Fibroblast of lung (primary cell): ENCODE measurements around the gene HS3ST3B1. TPM values are rescaled to one million over a fixed set of nuclear protein-coding genes. Genes with fewer than 3 reads are reported as not detected.
A peak's percentile ranks its signal among the peaks of the same experiment; 100 is the strongest.

ENCODE experiments used
- DNase-seq, 2 donors: peaks; one replicate each; pipeline versions ENCODE4 v3.0.0 to v3.0.0-alpha.2; 2010; ENCODE audit warnings: low read depth in 2 of 2
- H2AFZ ChIP-seq: 2 replicates; pipeline ENCODE4 v1.5.1; 2012; ENCODE audit warnings: low read length, control low read depth, inconsistent platforms
- H3K27ac ChIP-seq: 2 replicates; pipeline ENCODE4 v1.5.1; 2011; ENCODE audit warnings: low read length, control low read depth; ENCODE audit not compliant: insufficient read depth
- H3K27me3 ChIP-seq: 2 replicates; pipeline ENCODE4 v1.5.1; 2011; ENCODE audit warnings: mild to moderate bottlenecking, low read length; ENCODE audit not compliant: control insufficient read depth, insufficient read depth
- H3K36me3 ChIP-seq: 2 replicates; pipeline ENCODE4 v1.5.1; 2011; ENCODE audit warnings: low read length; ENCODE audit not compliant: control insufficient read depth, insufficient read depth
- H3K4me1 ChIP-seq: 2 replicates; pipeline ENCODE4 v1.5.1; 2011; ENCODE audit warnings: low read length; ENCODE audit not compliant: control insufficient read depth, insufficient read depth; ENCODE audit errors: extremely low read depth
- H3K4me2 ChIP-seq: 2 replicates; pipeline ENCODE4 v1.5.1; 2011; ENCODE audit warnings: low read length, control low read depth; ENCODE audit not compliant: insufficient read depth; ENCODE audit errors: extremely low read depth
- H3K4me3 ChIP-seq, 4 experiments: fragments of 200-600 bp in 1 of 4; sonication (generic) in 1 of 4; replicated peaks in 1 of 4; 2 replicates each; pipeline ENCODE4 v1.5.1; 2011 to 2016; ENCODE audit warnings: low read length in 4 of 4, low read depth in 3 of 4, mild to moderate bottlenecking in 3 of 4, control low read depth in 2 of 4, inconsistent platforms in 1 of 4, mixed read lengths in 1 of 4; ENCODE audit not compliant: insufficient read depth in 1 of 4; ENCODE audit errors: control extremely low read depth in 1 of 4
- H3K79me2 ChIP-seq: 2 replicates; pipeline ENCODE4 v1.5.1; 2012; ENCODE audit warnings: mild to moderate bottlenecking, low read length, inconsistent platforms; ENCODE audit not compliant: control insufficient read depth, insufficient read depth
- H3K9ac ChIP-seq: 2 replicates; pipeline ENCODE4 v1.5.1; 2011; ENCODE audit warnings: mild to moderate bottlenecking, low read length, control low read depth; ENCODE audit not compliant: insufficient read depth
- H3K9me3 ChIP-seq: 2 replicates; pipeline ENCODE4 v1.5.1; 2012; ENCODE audit warnings: low read depth, low read length; ENCODE audit not compliant: control insufficient read depth, insufficient read depth
- H4K20me1 ChIP-seq: 2 replicates; pipeline ENCODE4 v1.5.1; 2011; ENCODE audit warnings: low read length; ENCODE audit not compliant: control insufficient read depth, insufficient read depth; ENCODE audit errors: extremely low read depth
- EZH2 ChIP-seq: IDR thresholded peaks from 2 replicates; pipeline ENCODE4 v1.5.1; 2012; ENCODE audit warnings: low read length, control low read depth, mild to moderate bottlenecking; ENCODE audit errors: missing control alignments
- polyA plus RNA-seq, 2 donors: library from polyadenylated mRNA; depleted of rRNA in 1 of 2; stranded (reverse) in 1 of 2; unstranded in 1 of 2; fragments of >200 nt; gene quantifications; 2 replicates each; pipeline ENCODE4 v1.2.1, GENCODE V29; 2011 to 2012; ENCODE audit warnings: missing spikeins in 1 of 2
- total RNA-seq: library from RNA; depleted of rRNA; stranded (reverse); fragments of >200 nt; gene quantifications from 2 replicates; pipeline ENCODE4 v1.2.1, GENCODE V29; 2014
- TF ChIP-seq, protein P1 (sequence below), 2 donors: IDR thresholded peaks in 1 of 2; conservative IDR thresholded peaks in 1 of 2; 1 replicate in 1 of 2; 2 replicates in 1 of 2; pipeline ENCODE4 v1.5.1; 2011 to 2012; ENCODE audit warnings: low read length in 2 of 2, control low read depth in 1 of 2, inconsistent platforms in 1 of 2, low read depth in 1 of 2, mild to moderate bottlenecking in 1 of 2

The HS3ST3B1 gene
- total and polyA plus RNA-seq, 2 donors (not counting 1 experiment from before 2014, with no cell fraction given): 3.4 to 17.2 TPM

DNA sequence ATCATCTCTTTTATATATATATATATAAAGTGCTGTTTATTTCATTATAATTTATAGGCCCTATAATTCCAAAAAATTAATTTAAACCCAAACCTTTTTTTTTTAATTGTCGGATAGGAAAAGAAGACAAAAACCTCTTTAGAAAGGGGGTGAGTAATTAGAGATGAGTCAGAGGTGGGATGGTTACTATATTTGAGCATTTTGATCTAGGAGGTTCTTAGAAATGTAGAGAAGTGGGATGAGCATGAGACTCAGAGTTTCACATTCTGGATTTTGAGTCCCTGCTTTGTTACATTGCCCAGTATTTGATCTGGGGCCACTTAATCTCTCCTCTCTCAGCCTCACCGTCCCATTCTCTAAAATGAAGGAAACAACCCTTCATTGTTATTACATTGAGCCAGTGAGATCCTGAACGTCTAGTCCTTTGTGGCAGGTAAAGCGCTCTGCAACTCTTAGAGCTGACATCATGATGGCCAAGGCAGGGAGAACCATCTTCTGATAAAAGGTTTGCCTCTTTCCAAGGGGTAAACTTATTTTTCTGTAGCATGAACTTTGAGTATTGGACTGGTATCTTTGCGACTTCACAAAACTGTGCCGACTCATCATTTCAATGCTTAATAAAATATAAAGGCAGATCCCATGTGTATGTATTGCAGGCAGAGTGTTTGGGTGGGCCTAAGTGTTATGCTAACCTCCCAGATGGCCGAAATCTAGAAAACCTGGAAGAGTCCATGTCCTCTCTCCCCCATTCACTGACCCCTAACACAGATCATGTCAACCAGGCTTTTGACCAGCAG lies 21.3 kb downstream of the HS3ST3B1 start:
- Histone ChIP-seq H3K9me3 (no peaks in the 10 kb centered on the region), H4K20me1 (no peaks in the 10 kb centered on the region), H3K79me2 (peaks cover 52% of the 10 kb centered on the region), H3K4me2 (no peak overlapping the region), H3K36me3 (no peaks in the 10 kb centered on the region), H3K9ac (no peak overlapping the region), H3K27me3 (no peaks in the 10 kb centered on the region), H3K4me1 (no peaks in the 10 kb centered on the region), H3K4me3 (no peak overlapping the region), H3K27ac (no peak overlapping the region), H2AFZ (no peak overlapping the region)
- DNase-seq: peak in 1 of 2 donors; percentile 54
- TF ChIP-seq, protein P1, sequence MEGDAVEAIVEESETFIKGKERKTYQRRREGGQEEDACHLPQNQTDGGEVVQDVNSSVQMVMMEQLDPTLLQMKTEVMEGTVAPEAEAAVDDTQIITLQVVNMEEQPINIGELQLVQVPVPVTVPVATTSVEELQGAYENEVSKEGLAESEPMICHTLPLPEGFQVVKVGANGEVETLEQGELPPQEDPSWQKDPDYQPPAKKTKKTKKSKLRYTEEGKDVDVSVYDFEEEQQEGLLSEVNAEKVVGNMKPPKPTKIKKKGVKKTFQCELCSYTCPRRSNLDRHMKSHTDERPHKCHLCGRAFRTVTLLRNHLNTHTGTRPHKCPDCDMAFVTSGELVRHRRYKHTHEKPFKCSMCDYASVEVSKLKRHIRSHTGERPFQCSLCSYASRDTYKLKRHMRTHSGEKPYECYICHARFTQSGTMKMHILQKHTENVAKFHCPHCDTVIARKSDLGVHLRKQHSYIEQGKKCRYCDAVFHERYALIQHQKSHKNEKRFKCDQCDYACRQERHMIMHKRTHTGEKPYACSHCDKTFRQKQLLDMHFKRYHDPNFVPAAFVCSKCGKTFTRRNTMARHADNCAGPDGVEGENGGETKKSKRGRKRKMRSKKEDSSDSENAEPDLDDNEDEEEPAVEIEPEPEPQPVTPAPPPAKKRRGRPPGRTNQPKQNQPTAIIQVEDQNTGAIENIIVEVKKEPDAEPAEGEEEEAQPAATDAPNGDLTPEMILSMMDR (conservative IDR thresholded peaks at IDR 0.05 in 1 of 2, IDR thresholded peaks at IDR 0.05 in 1 of 2; ENCODE audit: low read depth in 1 of 2, low read length in 2 of 2): no peak
- no peak for TF ChIP-seq EZH2

DNA sequence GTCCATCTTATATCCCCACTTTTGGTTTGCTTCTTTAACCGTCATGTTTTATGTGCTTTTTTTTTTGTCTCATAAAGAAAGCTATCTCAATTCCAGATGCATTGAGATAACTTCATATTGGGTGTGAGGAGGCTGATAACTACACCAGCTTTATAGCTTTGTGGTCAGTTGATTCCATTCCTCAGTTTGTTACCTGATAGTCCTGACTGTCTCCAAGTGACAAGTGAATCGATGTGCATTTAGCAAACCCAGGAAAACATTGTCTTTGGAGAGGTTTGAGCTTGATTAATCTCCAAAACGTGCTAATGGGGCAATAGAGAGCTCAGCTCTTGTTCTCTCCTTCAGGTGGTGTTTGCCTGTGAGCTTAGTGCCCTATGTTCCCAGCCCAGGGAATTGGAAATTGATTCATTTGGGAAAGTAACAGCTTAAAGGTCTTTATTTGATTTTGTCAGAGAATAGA lies 22.7 kb downstream of the HS3ST3B1 start:
- Histone ChIP-seq H3K27me3 (no peaks in the 10 kb centered on the region), H3K9me3 (no peaks in the 10 kb centered on the region), H3K9ac (no peak overlapping the region), H3K79me2 (peaks cover 41% of the 10 kb centered on the region), H3K36me3 (no peaks in the 10 kb centered on the region), H4K20me1 (no peaks in the 10 kb centered on the region), H3K4me3 (no peak overlapping the region), H3K4me2 (no peak overlapping the region), H2AFZ (no peak overlapping the region), H3K4me1 (no peaks in the 10 kb centered on the region), H3K27ac (no peak overlapping the region)
- no peak for DNase-seq
- TF ChIP-seq EZH2: no peak
- TF ChIP-seq, protein P1 (conservative IDR thresholded peaks at IDR 0.05 in 1 of 2, IDR thresholded peaks at IDR 0.05 in 1 of 2; ENCODE audit: low read depth in 1 of 2, low read length in 2 of 2): no peak

DNA sequence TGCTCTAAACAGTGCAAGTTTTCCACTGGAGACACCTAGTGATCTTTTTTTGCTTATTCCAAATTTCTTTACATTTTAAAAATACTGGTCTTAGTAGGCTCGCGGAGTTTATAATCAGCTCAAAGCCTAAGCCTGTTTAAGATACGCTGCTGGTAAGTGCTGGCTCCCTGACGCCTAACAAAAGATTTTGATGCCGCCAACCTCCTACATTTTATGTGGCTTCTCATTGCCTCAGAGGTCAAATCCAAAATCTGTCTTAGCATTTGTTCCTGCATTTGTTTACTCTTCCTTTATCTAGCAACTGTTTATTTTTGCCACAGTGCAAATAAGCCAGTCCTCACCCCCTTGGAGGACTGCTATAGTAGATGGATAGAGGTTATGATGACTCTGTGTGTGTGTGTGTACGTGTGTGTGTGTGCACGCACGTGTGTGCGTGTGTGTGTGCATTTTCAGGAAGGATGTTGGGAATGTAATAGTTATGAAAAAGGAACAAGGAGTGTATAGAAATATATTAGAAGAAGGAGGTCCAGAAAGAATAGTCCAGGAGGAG lies 24.8 kb downstream of the HS3ST3B1 start:
- H3K9me3 ChIP-seq: no peaks in the 10 kb centered on the region
- H3K4me3 ChIP-seq: no peak overlapping the region
- no peaks in the 10 kb centered on the region for H3K27me3 ChIP-seq
- no peak for TF ChIP-seq EZH2
- TF ChIP-seq, protein P1 (conservative IDR thresholded peaks at IDR 0.05 in 1 of 2, IDR thresholded peaks at IDR 0.05 in 1 of 2; ENCODE audit: low read depth in 1 of 2, low read length in 2 of 2): no peak
- no peaks in the 10 kb centered on the region for H4K20me1 ChIP-seq
- no peaks in the 10 kb centered on the region for H3K36me3 ChIP-seq
- no peaks in the 10 kb centered on the region for H3K4me1 ChIP-seq
- no peak for DNase-seq
- H2AFZ ChIP-seq: no peak overlapping the region
- no peak overlapping the region for H3K27ac ChIP-seq
- H3K79me2 ChIP-seq: peaks cover 35% of the 10 kb centered on the region
- no peak overlapping the region for H3K4me2 ChIP-seq
- no peak overlapping the region for H3K9ac ChIP-seq
